HL-60/S4 (cell line): Measurements from ENCODE around the gene TFAM.

Experiments used
- in situ Hi-C: fragments of 300-500 bp; cut with MboI; formaldehyde crosslinking; loops from 2 replicates; pipeline ENCODE4 v1.14.3; 2022; ENCODE audit warnings: low sequenced_read_pairs

Gene TFAM

GRCh38 chr10:58384999-58385783, at the start of gene TFAM:
Gene TFAM, plus strand, starts transcription at chr10:58385410. Its CDS starts 138 bp downstream, at chr10:58385548.
- in situ Hi-C loops: no loop called here

- in situ Hi-C loops: no loop called here
These were observed 49.0 kb upstream of the TFAM start for GRCh38 chr10:58336242-58336641.

DNA sequence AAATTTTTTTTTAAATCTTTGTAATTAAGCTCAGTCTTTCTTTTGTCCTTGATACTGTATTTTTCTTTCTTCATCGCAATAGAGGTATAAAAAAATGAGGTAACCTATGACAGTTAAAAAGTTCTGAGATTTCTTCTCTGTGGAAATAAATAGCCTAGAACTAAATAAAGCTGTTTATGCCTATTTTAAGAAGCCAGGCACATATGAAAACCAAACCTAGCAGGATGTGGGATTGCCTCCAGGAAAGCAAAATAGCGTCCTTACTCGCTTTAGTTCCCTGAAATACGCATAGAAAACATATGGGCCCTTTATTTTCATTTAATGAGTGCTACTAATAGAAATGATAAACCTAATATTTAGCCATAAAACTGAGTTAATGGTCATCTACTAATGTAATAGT, 43.8 kb upstream of the TFAM start:
- in situ Hi-C loops: no loop called here

GRCh38 chr10:58341947-58342346, 43.3 kb upstream of the TFAM start:
- in situ Hi-C loops: no loop called here

DNA sequence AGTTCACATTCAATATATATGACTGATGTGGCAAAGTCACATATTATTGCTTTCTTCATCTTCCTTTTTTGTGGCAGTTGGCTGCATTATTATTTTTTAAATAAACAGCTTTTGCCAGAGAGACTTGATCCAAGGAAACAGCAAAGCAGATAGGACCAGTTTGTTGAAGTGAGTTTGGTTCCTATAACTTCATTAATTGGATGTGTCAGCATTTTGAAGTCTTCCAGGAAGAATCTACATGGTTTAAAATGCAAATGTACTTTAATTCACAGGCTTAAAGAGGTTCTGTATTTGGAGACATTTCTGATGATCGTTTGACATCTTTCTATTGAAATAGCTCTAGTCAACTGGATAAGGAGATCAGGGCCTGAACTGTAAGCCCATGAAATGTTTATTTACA, 37.2 kb upstream of the TFAM start:
- in situ Hi-C loops: no loop called here

GRCh38 chr10:58348571-58349033, 36.6 kb upstream of the TFAM start:
- in situ Hi-C loops: no loop called here

GRCh38 chr10:58350023-58350422, 35.2 kb upstream of the TFAM start:
- in situ Hi-C loops: no loop called here

DNA sequence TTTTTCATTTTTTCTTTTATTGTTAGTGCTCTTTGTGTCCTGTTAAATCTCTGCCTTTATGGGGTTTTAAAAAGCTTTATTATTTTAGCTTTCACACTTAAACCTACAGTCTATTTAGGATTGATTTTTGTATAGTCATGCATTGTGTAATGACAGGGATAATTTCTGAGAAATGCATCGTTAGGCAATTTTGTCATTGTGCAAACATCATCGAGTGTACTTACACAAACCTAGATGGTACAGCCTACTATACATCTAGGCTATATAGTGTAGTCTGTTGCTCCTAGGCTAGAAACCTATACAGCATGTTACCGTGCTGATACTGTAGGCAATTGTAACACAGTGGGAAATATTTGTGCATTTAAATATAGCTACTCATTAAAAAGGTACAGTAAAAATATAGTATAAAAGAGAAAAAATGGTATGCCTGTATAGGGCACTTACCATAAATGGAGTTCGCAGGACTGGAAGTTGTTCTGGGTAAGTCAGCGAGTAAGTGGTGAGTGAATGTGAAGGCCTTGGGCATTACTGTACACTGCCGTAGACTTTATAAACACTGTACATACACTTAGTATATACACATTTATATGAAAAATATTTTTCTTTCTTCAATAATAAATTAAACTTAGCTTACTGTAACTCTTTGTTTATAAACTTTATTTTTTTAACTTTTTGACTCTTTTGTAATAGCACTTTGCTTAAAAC, 34.4 kb upstream of the TFAM start:
- in situ Hi-C loops: no loop called here

- in situ Hi-C loops: no loop called here
These were observed 33.3 kb upstream of the TFAM start for GRCh38 chr10:58351616-58352578.

- in situ Hi-C loops: no loop called here
These were observed 32.1 kb upstream of the TFAM start for GRCh38 chr10:58352956-58353610.

- in situ Hi-C loops: no loop called here
These were observed 28.5 kb upstream of the TFAM start for GRCh38 chr10:58356756-58357155.

GRCh38 chr10:58358314-58358933, 26.8 kb upstream of the TFAM start:
- in situ Hi-C loops: no loop called here

DNA sequence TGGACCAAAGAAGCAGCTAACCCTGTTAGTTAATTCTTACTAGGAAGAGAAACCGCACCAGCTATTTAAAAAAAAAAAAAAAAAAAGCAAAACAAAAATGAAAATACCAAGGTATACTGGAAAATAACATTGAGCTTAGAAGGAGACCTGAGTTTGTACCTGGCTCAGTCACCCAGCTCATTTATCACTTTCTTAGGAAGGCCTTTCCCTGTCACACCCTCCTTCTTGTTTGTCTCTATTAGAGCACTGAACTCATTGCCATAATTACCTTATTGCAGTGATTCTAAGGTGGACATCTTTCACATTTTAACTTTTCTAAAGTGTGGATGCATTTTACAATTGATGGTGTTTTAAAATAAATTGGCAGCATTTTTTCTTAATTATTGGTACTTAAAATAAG, 26.3 kb upstream of the TFAM start:
- in situ Hi-C loops: no loop called here

- in situ Hi-C loops: no loop called here
These were observed 25.7 kb upstream of the TFAM start for GRCh38 chr10:58359541-58359940.

DNA sequence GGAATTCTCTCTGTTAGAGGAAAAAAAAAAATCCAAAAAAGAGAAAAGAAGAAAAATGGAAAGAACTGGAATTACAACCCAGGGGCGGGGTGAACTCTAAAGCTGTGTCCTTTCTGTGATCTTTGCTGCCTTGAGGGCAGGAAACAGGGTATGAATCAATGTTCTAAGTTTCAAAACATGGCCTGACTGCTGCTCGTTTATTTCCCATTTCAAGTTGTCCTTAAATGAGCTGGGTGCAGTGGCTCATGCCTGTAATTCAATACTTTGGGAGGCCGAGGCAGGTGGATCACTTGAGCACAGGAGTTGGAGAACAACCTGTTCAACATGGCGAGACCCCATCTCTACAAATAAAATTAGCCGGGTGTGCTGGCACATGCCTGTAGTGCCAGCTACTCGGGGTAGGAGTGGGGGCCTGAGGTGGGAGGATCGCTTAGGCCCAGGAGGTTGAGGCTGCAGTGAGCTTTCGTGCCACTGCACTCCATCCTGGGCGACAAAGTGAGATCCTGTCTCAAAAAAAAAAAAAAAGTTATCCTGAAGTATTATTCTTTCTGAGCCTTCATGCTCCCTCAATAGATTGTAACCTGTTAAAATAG, 24.7 kb upstream of the TFAM start:
- in situ Hi-C loops: no loop called here

DNA sequence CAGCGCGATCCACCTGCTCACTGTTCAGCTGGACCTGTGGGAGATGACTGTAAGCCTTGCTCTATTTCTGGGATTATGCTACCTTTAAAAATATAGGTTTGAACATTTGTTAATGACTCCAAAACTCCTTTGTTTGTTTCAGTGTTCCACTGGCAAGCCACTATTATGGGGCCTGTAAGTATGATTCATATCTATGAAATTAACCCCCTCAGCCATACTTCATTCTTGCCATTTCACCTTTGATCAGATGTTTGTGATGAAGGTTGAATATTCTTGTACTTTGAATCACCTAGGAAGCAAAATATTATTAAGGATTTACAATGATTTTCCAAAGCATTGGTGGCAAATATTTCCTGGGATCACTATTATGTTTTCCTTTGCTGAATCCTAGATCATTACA, 23.9 kb upstream of the TFAM start:
- in situ Hi-C loops: no loop called here

GRCh38 chr10:58362027-58362789, 23.0 kb upstream of the TFAM start:
- in situ Hi-C loops: no loop called here

DNA sequence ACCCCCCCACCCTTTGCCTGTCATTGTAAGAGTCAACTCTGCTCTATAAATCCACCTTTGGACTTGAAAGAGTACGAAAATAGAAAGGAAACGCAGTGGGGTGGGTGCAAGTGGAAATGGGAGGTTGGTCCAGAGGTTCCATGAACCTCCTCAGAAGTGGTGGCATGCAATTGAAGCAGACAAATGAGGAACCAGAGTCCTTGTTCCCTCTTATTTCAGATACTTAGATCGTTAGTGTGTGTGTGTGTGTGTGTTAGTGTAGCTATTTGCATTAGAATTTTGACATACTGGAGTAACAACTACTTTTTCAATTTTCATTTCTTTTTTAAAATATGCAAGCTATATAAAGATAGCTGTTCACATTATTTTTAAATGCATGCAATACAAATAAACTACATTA, 18.1 kb upstream of the TFAM start:
- in situ Hi-C loops: no loop called here

DNA sequence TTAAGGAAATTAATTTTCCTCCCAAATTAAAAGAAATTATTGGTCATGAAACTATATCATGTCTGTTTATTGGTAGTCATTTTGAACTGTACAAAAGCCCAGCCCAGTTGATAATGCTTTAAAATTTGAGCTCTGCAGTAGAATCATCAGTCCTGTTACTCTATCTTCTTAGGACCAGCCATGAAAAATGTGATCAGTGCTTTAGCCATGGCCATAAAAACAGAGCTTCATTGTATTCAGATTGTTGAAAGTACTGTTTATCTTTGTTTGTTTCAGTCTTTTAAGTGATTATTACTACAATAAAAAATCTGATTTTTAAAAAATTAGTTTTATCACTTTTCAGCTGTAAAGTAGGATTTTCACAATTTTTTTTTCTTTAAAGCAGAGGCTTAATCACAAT, 13.7 kb upstream of the TFAM start:
- in situ Hi-C loops: no loop called here
